Erythroblast (primary cell): ENCODE results near the gene RAD18.

Experiments used
- GATA1 ChIP-seq: IDR thresholded peaks from 2 replicates; pipeline ENCODE4 v1.6.1; 2011; ENCODE audit warnings: low read depth, mild to moderate bottlenecking, control low read depth, low read length, moderate library complexity
- POLR2A ChIP-seq: IDR thresholded peaks from 2 replicates; pipeline ENCODE4 v1.6.1; 2011; ENCODE audit warnings: mild to moderate bottlenecking, low read length

- TF ChIP-seq POLR2A (no peak), GATA1 (no peak)
Measured at GRCh38 chr3:8969241-8969640, 6.0 kb upstream of the RAD18 start.
